Retina (tissue), 1 donor: ENCODE results near the gene UBAP2.
A peak's percentile ranks its signal among the peaks of the same experiment; 100 is the strongest.

Experiments
- DNase-seq: peaks from one replicate; pipeline ENCODE4 v3.0.0-alpha.2; 2016

Gene UBAP2

DNA sequence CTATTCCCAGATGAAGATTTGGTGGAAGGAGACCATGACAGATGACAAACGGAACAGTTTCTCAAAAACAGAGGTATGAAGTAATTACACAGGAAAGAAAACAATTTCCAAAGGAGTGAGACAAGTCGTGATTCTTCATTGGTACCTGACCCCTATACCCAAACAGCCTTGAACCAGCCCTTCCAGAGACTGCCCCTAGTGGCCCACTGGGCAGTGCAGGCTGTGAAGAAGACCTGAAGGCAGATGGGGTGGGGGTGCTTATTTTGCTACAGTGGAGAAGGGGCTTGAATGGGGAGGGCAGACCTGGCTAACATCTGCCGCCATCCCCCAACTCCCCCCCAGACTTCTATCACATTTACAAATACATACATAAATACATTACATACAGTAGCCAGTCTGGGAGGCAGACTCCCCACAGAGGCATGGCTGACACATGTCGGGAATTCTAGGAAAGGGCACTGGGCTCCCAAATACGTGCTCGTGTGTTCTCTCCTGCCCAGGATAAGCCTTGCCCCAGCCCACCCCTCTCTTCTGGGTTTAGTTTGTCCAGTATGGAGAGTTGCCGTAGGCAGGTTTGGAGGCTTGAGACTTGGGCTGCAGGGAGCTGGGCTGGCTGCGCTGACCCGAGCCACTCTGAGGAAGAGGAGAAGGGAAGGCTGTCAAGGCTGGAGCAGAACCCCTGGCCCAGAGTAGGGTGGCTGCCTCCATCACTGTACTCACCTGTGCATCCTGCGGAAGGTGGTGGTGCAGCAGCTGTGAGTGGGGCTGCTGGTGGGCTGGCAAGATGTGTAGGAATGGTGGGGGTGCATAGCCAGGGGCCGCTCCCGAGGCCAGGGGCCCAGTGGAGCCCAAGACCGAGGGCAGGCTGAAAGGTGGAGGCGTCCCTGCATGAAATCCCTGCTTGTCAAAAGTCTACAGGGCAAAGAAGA lies 126.5 kb downstream of the UBAP2 start:
- peak; percentile 28 for DNase-seq

DNA sequence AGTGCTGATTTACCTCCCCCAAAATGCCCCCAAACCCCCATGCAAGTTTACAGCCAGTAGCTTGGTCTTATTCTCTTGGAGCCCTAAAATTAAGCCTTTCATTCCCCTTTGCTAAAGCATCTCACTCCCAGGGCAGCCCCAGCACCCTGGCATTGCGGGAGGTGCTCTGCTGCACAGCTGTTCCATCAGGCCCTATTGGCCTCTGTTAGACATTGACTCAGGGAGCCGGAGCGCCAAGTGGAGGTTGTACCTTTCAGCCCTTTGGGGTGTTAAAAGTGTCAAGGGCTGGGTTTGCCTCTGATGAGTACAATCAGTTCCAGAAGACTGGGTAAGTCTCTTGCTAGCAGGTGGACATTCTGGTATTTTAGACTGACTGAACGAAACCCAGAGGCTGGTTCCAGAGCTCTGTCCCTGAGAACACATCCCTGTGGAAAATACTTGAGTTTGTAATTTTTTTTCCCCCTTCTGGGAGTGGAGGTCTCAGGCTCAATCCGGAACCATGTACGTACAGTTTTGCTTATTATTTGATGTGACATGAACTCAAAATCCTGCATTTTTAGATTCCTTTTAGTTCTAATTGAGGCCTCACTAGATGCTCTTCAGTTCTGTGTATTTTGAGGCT lies 129.3 kb downstream of the UBAP2 start:
- DNase-seq = no peak

DNA sequence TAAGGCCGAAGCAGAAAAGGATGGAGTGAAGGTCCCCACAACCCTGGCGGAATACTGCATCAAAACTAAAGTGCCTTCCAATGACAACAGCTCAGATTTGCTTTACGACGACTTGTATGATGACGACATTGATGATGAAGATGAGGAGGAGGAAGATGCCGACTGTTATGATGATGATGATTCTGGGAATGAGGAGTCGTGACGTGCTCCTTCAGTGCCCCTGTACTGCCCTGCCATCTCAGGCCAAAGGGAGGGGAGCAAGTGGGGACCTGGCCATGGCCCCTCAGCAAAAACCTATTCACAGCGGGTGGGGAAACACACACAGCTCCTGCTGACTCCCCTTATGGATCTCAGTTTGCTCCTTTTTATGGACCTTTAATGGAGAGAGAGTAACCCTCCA lies 131.7 kb downstream of the UBAP2 start:
- DNase-seq = no peak

DNA sequence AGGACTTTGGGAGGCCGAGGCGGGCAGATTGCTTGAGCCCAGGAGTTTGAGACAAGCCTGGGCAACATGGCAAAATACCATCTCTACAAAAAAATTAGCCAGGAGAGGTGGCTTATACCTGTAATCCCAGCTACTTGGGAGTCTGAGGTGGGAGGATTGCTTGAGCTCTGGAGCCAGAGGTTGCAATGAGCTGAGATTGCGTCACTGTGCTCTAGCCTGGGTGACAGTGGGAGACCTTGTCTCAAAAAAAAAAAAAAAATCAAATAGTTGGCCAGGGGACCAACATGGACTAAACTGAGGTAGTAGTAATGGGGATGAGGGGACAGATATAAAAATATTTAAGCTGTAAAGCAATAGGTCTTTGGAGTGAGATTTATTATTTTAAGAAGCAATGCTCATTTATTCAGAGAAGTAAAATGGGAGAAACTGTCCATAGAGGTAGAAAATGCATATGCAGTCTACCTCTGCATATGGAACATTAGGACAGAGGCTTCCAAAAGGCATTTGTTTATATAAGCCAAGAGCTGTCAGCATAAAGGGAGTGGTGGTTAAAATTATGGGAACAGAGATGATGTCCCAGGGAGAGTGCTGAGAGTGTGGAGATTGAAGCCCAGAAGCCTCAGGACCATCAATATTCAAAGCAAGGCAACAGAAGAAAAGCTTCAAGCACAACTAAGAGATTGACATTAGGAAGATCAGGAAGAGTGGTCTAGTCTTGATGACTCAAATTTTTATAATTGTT lies 133.6 kb downstream of the UBAP2 start:
- DNase-seq = no peak

DNA sequence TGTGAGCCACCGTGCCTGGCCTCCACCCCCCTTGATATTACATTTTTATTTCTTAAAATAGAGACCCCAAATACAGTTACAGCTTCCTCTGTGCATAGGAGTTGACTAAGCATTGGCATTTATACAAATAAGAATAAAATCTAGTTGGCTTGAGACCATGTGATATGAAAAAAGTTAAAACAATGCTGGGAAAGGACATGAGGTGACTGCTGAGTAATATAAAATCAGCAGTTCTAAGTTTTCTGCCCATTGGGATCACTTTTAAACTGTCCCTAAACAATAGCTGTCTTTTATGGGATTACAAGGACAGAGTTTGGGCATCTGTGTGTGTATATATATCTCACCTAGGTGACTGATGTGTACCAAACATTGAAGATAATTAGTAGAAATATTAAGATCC lies 135.1 kb downstream of the UBAP2 start:
- DNase-seq = no peak

DNA sequence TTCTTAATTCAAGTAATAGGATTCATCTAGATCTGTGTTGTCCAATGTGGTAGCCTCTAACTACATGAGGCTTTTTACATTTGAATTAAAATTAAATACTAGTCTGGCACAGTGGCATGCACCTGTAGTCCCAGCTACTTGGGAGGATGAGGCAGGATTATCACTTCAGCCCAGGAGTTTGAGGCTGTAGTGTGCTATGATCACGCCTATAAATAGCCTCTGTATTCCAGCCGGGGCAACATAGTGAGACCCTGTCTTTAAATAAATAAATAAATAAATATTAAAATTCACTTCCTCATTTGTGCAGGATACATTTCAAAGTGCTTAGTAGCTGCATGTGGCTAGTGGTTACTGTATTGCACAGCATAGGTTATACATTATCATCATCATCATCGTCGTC lies 139.9 kb downstream of the UBAP2 start:
- no peak for DNase-seq

DNA sequence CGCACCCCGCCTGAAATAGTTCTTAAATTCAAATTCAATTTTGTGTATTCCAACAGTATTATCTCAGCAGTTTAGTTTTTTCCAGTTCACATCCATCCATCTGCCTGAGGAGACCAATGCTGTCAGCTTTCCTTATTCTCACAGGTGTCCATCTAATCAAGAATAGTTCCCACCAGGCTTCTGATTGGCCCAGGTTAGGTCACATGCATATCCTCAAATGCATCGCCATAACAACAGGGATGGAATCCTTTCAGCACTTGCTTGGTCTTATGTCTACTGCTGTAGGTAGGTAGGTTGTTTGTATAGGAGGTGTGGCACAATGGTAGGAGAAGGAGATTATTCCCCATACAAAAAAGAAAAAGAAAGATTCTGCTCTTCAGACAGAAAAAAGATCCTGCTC lies 140.6 kb downstream of the UBAP2 start:
- no peak for DNase-seq

DNA sequence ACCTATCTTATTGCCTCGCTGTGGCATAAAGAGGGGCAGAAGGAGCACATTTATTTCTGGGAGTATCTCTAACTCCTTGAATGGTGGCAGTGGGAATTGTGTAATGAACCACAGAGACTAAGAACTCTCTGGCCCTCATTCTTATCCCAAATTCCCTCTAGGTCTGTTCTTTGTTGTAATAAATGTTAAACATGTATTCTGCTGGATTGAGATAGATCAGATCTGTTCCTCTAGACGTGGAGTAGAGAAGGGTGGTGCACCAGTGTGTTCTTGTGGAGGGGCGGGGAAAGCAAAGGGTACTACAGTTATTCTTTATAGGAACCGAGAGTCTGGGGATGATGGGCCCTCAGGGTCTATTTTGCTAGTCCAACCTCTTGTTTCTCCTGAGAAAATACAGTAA lies 141.3 kb downstream of the UBAP2 start:
- DNase-seq = no peak

DNA sequence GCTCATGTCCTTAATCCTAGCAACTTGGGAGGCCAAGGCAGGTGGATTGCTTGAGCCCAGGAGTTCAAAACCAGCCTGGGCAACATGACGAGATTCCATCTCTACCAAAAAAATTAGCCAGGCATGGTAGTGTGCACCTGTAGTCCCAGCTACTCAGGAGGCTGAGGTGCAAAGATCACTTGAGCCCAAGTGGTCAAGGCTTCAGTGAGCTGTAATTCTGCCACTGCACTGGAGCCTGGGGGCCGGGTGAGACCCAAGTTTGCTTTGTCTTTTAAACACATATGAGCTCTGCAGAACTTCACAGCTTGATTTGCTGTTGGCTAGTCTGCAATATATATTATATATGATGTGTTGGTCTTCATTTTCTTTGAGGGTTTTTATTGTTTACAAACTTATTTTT lies 141.9 kb downstream of the UBAP2 start:
- DNase-seq = no peak

DNA sequence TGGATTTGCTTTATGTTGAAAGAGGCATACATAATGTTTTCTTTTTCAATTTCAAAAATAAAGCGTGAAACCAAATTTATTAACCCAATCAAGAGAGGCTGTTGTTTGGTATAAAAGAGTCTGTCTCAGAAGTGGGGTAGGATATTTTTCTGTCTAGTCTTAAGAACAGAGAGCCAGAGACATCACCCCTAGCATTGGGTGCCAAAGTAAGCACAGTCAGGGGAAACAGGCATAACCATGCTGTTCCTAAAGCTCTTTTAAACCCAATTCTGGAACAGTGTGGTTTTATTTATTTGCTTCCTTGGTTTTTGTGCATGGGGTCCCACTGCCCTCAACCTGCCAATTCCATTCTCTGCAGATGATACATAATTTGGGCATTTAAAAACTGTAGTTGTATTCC lies 143.6 kb downstream of the UBAP2 start:
- no peak for DNase-seq

DNA sequence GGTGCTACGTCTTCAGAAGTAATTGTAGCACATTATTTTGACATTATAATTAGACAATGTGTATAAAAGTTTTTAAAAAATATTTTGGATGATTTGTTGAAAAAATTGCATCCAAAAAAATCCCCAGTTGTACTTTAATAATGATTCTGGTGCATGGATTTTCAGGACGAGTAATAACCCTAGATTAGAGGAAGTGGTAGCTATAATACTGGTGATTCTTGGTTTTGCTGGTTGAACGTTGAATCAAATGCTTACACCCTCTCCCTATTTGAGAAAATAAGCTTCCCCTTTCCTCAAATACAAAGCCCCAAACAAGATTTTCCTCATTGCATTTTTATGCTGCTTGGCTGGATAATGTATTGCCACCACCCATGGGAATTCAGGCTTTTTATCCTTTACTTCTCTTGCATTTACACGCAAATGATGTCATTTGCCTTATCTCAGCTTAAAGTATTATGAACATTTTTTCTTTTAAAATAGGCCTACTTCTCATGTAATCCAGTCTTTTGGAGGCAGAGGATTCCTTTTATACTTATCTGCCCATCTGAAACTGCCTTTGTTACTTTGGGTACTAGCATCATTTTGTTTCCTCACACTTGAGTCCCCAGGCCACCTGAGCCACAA lies 145.4 kb downstream of the UBAP2 start:
- DNase-seq = no peak

DNA sequence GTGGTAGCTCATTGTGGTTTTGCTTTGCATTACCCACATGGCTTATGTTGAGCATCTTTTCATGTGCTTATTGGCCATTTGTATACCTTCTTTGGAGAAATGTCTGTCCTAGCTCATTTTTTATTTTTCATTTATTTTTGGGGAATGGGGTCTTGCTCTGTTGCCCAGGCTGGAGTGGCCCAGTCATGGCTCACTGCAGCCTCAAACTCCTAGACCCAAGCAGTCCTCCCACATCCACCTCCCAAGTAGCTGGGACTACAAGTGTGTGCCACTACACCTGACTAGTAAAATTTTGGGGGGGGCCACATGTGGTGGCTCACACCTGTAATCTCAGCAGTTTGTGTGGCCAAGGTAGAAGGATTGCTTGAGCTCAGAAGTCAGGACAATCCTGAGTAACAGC lies 154.4 kb downstream of the UBAP2 start:
- no peak for DNase-seq

DNA sequence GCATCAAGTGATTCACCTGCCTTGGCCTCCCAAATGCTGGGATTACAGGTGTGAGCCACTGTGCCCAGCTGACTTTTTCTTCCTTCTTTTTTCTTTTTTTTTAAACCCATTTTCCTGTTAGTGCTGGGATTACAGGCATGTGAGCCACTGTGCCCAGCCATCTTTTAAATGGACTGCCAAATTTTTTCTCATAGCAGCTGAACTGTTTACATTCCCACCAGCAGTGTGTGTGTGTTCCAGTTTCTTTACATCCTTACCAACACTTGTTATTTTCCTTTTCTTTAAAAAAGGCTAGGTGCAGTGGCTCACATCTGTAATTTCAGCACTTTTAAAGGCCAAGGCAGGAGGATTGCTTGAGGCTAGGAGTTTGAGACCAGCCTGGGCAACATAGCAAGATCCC lies 154.8 kb downstream of the UBAP2 start:
- no peak for DNase-seq

DNA sequence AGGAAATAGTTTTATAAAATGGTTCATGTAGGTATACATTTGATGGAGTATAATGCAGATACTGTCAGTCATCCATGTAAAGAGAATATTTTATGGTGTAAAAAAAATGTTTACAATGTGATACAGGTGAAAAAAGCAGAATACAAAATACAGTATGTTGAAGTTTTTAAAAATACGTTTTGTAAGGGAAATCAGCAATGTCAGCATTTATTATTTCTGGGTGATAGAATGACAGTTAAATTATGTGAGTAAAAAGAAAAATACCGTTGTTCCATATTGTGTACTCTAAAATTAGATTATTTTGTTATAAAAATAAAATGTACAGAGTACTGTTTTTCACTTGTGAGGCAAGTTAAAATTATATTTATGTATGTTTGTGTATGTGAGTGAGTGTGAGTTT lies 162.7 kb downstream of the UBAP2 start:
- no peak for DNase-seq

DNA sequence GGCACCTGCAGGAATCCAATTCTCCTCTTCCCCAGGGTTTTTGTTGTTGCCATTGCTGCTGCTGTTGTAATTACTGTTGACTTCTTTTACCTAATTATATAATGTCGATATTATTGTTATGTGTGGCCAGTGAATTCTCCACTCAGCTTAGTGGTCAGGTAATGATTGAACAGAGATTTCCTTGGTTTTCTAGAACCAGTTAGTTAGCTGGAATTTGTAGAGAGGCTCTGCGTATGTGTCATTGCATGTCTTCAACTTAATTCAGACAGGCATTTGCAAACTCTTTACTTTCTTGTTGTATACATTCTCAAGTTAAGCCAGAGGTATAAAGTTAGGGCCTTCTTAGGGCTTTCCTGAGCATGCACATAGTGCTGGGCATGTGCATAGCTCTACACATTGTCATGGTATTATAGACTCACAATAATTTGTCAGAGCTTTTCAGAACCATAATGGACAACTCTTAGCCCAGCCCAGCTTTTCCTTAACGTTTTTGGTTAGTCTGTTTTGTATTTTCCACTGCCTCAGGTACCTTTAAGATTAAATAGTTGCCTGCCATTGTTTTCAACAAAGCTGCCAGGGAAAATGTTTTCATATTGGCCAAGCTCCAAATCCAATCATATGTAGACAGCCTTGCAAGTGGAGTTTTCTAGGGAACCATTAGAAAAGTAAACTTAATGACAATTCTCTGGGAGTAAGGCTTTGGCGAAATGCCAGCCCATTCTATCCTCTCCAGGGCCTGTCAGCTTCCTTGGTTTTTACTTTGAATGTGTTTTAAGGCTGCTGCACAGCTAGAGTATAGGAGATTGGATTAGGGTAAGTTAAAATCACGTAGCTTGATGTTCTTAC lies 163.6 kb downstream of the UBAP2 start:
- DNase-seq = no peak

DNA sequence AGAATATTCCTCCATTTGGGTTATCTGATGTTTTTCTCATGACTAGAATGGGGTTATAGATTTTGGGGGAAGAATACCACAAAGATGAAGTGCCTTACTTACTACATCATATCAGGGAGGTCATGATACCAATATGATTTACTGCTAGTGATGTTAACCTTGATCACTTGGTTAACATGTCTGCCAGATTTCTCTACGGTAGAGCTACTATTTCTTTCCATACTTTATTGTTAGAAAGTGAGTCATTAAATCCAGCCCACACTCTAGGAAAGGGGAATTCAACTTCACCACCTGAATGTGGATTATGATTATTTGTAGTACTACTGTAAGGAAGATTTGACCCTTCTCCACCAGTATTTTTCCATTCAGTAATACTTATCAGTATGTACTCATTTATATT lies 167.1 kb downstream of the UBAP2 start:
- no peak for DNase-seq

DNA sequence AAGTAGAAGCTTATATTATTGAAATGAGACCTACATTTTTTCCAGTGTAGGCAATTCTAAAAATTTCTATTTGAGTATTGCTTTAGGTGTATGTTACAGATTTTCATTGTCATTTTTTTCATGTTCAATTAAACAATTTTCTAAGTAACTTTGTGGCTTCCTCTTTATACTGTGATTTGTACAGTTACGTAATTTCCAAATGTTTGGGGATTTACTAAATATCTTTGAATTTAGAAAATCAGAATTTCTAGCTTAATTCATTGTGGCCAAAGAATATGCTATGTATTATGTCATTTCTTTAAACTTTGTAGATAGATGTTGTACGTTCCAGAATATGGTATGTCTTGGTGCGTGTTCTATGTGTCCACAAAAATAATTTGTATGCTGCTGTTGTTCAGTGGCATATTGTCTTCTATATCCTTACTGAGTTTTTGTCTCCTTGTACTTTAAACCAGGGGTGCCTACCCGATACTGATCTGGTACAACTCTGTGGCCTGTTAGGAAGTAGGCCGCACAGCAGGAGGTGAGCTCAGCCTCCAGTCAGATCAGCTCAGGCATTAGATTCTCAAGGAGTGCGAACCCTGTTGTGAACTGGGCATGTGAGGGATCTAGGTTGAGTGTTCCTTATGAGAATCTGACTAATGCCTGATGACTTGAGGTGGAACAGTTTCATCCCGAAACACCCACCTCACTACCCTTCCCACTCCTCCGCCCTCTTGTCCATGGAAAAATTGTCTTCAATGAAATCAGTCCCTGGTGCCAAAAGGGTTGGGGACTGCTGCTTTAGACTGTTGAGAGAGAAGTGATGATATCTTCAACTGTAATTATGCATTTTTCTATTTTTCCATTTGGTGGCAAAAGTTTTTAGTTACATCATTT lies 168.2 kb downstream of the UBAP2 start:
- peak; percentile 40 for DNase-seq

DNA sequence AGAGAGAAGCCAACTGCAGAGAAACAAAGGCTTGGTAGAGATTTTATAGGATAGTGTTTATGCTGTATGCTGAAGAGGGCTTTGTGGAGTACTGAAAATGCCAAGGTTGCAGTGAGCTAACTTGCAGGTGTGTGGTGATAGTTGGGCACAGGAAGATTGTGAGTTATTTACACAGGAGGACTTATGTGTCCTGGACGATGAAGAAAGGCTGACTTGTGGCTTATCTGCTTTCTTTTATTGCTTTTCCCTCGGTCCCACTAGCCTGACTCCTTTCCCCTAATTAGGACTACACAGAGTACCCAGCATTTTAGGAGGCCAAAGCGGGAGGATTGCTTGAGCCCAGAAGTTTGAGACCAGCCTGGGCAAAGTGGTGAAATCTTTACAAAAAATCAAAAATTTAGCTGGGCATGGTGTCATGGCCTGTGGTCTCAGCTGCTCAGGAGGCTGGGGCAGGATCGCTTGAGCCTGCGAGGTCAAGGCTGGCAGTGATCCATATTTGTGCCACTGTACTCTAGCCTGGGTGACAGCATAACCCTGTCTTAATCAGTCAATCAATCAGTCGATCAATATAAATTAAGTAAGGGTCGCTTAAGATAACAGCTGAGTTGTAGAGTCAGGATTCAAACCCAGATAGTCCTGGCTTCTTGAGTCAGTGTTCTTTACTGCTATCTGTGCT lies 169.9 kb downstream of the UBAP2 start:
- DNase-seq = no peak

DNA sequence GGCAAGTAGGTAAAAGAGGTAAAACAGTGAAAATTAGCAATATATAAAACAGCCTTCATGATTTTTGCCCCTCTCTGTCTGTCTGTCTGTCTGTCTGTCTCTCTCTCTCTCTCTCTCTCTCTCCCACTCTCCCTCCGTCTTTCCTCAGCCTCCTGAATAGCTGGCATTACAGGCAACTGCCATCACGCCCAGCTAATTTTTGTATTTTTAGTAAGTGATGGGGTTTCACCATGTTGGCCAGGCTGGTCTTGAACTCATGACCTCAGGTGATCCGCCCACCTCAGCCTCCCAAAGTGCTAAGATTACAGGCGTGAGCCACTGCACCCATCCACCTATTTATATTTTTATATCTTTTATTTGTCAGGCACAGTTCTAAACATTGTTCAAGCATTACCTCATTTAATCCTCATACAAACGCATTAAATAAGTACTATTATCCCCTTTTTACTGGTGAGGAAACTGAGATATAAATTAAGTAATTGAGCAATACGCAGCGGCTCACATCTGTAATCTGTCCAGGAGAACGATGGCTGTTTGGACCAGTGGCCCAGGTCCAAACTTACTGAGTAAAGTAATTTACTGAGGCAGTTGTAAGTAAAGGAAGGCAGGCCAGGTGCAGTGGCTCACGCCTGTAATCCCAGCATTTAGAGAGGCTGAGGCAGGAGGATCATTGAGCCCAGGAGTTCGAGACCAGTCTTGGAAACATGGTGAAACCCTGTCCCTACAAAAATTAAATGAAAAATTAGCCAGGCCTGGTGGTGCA lies 170.8 kb downstream of the UBAP2 start:
- no peak for DNase-seq
